Measurements from ENCODE around the gene NME1. TPM values are rescaled to one million over a fixed set of nuclear protein-coding genes. Genes with fewer than 3 reads are reported as not detected.
A peak's percentile ranks its signal among the peaks of the same experiment; 100 is the strongest.
"Not testable (repeated sequence)": the region's sequence is repeated elsewhere in the genome, so short reads cannot be mapped to it uniquely, and the experiment has no call there.

NME1 gene
- polyA plus RNA-seq, 2 donors = 142 to 171 TPM

DNA sequence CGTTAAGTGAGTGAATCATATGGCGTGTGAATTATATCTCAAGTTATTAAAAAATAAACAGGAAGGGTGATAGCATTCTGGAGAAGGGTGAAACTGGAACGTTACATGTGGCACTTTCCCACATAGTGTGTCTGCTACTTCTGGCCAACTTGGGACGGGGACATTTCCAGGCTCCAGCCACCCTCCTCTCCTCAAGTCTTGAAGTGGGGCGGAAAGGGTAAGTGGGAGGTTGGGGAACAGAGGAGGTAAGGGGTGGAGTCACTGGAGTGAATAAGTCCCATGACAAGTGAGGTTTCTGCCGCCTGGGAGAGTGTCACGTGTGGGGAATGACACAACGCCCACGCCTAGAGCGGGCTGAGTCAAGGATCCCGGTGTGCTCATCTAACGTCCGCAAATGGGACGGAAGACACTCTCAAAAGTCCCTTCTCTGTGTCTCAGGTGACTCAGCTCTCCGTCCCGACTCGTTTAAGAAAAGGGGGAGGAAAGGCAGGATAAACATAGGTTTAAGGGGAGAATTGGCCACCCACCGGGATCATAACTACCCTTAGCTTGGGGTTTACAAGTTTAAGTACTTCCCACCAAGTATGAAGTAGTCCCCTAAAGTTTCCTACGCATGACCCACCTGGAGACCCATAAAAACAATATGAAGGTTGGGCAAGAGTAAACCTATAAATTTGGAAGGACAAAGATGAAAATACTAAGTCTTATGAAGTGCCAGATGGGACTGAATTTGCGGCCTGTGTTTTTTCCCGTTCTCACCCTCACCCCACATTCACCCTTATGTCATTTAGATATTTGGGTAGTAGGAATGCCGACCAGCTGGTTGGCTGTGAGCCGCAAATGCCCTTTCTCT is 31.5 kb upstream of the NME1 start:
- 18 to 19% methylated on average over 23 of the region's 23 CpGs for WGBS, 2 donors
- Histone ChIP-seq H3K4me1 (ENCODE audit: control insufficient read depth in 2 of 2, insufficient read depth in 2 of 2, low read length in 1 of 2) (no peaks in the 10 kb centered on the region), H3K4me3 (ENCODE audit: low read depth in 1 of 2, low read length in 2 of 2) (peak overlapping the region; percentile 6 to 58), H3K9me3 (ENCODE audit: control insufficient read depth in 2 of 2, insufficient read depth in 1 of 2, low read depth in 1 of 2, low read length in 1 of 2) (no peaks in the 10 kb centered on the region), H3K27me3 (ENCODE audit: control insufficient read depth in 1 of 2, insufficient read depth in 2 of 2, low read length in 2 of 2) (no peaks in the 10 kb centered on the region), H3K36me3 (ENCODE audit: control insufficient read depth in 2 of 2, insufficient read depth in 2 of 2, low read length in 1 of 2) (no peaks in the 10 kb centered on the region), H3K27ac (ENCODE audit: low read depth in 2 of 2, low read length in 1 of 2) (peak overlapping the region; percentile 99)

DNA sequence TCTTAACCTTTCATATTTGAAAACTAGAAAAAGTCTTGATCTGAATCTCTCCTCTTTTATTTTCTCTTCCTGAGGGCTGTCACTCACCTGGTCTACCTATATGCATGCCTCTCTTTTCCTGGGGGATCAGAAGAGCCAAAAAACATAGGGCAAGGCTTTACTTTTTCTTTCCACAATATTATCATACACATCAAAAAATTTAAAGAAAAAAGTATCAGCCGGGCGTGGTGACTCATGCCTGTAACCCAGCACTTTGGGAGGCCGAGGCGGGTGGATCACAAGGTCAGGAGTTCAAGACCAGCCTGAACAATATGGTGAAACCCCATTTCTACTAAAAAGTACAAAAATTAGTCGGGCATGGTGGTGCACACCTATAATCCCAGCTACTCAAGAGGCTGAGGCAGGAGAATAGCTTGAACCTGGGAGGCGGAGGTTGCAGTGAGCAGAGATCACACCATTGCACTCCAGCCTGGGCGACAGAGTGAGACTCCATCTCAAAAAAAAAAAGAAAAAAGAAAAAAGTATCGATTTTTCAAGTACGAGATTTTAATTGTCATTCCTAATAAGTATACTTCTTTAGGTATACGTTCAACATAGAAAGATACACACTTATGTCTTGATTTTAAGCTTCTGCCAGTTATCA is 30.8 kb upstream of the NME1 start:
- peak overlapping the region; percentile 99 for H3K27ac ChIP-seq (ENCODE audit: low read depth in 2 of 2, low read length in 1 of 2)
- H3K4me3 ChIP-seq (ENCODE audit: low read depth in 1 of 2, low read length in 2 of 2); H3K9me3 ChIP-seq (ENCODE audit: control insufficient read depth in 2 of 2, insufficient read depth in 1 of 2, low read depth in 1 of 2, low read length in 1 of 2); H3K4me1 ChIP-seq (ENCODE audit: control insufficient read depth in 2 of 2, insufficient read depth in 2 of 2, low read length in 1 of 2); H3K36me3 ChIP-seq (ENCODE audit: control insufficient read depth in 2 of 2, insufficient read depth in 2 of 2, low read length in 1 of 2); H3K27me3 ChIP-seq (ENCODE audit: control insufficient read depth in 1 of 2, insufficient read depth in 2 of 2, low read length in 2 of 2): not testable (repeated sequence)
- 79 to 81% methylated on average over 10 of the region's 10 CpGs for WGBS, 2 donors

DNA sequence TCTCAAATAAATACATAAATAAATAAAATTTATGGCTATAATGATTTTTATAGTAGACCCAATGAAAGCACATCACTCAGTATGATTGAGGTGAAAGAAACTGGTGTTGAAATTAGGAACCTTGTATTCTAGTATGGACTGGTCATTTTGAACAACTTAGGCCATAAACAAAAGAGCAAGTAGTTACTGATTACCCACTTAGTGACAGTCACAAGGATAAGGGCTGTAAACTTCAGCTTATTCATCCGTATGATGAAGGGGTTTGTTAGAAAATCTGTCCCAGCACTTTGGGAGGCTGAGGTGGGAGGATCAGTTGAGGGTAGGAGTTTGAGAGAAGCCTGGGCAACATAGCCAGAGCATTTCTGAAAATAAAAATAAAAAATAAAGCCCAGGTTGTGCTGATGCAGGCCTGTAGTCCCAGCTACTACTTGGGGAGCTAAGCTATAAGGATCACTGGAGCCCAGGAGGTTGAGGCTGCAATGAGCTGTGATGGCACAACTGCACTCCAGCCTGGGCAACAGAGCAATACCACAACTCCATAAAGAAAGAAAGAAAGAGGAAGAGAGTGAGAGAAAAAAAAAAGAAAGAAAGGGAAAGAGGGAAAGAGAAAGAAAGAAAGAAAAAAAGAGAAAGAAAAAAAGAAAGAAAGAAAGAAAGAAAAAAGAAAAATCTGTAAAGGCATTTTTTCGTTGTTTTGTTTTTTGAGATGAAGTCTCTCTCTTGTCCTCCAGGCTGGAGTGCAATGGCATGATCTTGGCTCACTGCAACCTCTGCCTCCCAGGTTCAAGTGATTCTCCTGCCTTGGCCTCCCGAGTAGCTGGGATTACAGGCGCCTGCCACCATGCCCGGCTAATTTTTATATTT is 28.5 kb upstream of the NME1 start:
- H3K9me3 ChIP-seq (ENCODE audit: control insufficient read depth in 2 of 2, insufficient read depth in 1 of 2, low read depth in 1 of 2, low read length in 1 of 2) = no peaks in the 10 kb centered on the region
- H3K36me3 ChIP-seq (ENCODE audit: control insufficient read depth in 2 of 2, insufficient read depth in 2 of 2, low read length in 1 of 2) = no peaks in the 10 kb centered on the region
- H3K27me3 ChIP-seq (ENCODE audit: control insufficient read depth in 1 of 2, insufficient read depth in 2 of 2, low read length in 2 of 2) = no peaks in the 10 kb centered on the region
- H3K27ac ChIP-seq (ENCODE audit: low read depth in 2 of 2, low read length in 1 of 2) = no peak overlapping the region
- H3K4me1 ChIP-seq (ENCODE audit: control insufficient read depth in 2 of 2, insufficient read depth in 2 of 2, low read length in 1 of 2) = no peaks in the 10 kb centered on the region
- H3K4me3 ChIP-seq (ENCODE audit: low read depth in 1 of 2, low read length in 2 of 2) = no peak overlapping the region
- 84 to 87% methylated on average over 5 of the region's 5 CpGs for WGBS, 2 donors

DNA sequence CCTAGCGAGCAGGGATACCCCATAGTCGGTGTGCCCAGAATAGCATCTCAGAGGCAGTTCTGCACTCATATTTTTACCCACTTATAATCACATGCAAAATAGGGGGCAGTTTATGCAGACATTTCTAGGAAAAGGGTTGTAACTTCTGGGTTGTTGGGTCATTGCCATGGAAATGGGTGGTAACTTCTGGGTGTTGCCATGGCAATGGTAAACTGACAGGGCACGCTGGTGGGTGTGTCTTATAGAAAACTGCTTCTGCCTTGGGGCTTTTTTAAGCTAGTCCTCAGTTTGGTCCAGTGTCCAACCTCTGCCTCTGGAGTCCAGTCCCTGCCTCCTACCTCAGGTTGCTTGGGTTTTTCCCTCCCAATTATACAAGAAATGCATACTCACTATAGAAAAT is 25.3 kb upstream of the NME1 start:
- H3K27ac ChIP-seq (ENCODE audit: low read depth in 2 of 2, low read length in 1 of 2) = no peak overlapping the region
- H3K4me1 ChIP-seq (ENCODE audit: control insufficient read depth in 2 of 2, insufficient read depth in 2 of 2, low read length in 1 of 2) = no peaks in the 10 kb centered on the region
- H3K36me3 ChIP-seq (ENCODE audit: control insufficient read depth in 2 of 2, insufficient read depth in 2 of 2, low read length in 1 of 2) = no peaks in the 10 kb centered on the region
- no peak overlapping the region for H3K4me3 ChIP-seq (ENCODE audit: low read depth in 1 of 2, low read length in 2 of 2)
- WGBS, 2 donors = 41 to 62% methylated on average over 3 of the region's 3 CpGs
- H3K27me3 ChIP-seq (ENCODE audit: control insufficient read depth in 1 of 2, insufficient read depth in 2 of 2, low read length in 2 of 2) = no peaks in the 10 kb centered on the region
- no peaks in the 10 kb centered on the region for H3K9me3 ChIP-seq (ENCODE audit: control insufficient read depth in 2 of 2, insufficient read depth in 1 of 2, low read depth in 1 of 2, low read length in 1 of 2)

DNA sequence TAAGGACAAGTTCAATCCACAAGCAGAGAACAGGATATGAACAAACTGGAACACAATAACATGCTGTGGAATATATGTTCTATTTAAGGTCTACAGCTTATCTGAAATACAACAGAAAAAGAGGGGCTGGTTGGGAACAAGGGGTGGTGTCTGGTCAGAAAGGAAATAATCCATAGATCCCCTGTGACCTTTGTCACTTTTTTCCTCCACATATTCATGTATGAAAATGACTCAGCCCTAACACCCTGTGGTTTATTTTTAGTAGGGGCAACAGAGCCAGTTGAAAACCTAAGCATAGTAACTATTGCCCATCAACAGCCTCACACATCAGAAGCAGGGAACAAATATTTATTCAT is 20.4 kb upstream of the NME1 start:
- Histone ChIP-seq H3K27me3 (ENCODE audit: control insufficient read depth in 1 of 2, insufficient read depth in 2 of 2, low read length in 2 of 2) (no peaks in the 10 kb centered on the region), H3K36me3 (ENCODE audit: control insufficient read depth in 2 of 2, insufficient read depth in 2 of 2, low read length in 1 of 2) (no peaks in the 10 kb centered on the region), H3K9me3 (ENCODE audit: control insufficient read depth in 2 of 2, insufficient read depth in 1 of 2, low read depth in 1 of 2, low read length in 1 of 2) (no peaks in the 10 kb centered on the region), H3K4me3 (ENCODE audit: low read depth in 1 of 2, low read length in 2 of 2) (no peak overlapping the region), H3K4me1 (ENCODE audit: control insufficient read depth in 2 of 2, insufficient read depth in 2 of 2, low read length in 1 of 2) (no peaks in the 10 kb centered on the region), H3K27ac (ENCODE audit: low read depth in 2 of 2, low read length in 1 of 2) (no peak overlapping the region)

DNA sequence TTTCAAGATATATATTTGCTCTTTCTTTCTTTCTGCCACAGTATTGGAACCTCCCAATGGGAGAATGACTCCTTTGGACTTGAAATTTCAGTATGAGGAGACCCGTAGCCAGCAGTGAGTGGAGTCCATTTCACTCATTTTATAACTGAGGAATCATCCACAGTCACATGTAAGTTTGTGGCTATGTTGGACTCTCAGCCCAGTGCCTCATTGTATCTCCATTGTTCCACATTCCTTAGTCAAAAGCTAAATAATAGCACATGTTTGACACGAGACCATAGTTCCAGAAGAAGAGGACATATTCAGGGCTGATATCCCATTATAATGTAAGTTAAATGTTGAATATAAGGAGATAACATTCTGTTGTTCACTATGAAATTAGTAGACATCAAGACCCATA is 20.0 kb upstream of the NME1 start:
- Histone ChIP-seq H3K9me3 (ENCODE audit: control insufficient read depth in 2 of 2, insufficient read depth in 1 of 2, low read depth in 1 of 2, low read length in 1 of 2) (no peaks in the 10 kb centered on the region), H3K4me3 (ENCODE audit: low read depth in 1 of 2, low read length in 2 of 2) (no peak overlapping the region), H3K27ac (ENCODE audit: low read depth in 2 of 2, low read length in 1 of 2) (no peak overlapping the region), H3K4me1 (ENCODE audit: control insufficient read depth in 2 of 2, insufficient read depth in 2 of 2, low read length in 1 of 2) (no peaks in the 10 kb centered on the region), H3K36me3 (ENCODE audit: control insufficient read depth in 2 of 2, insufficient read depth in 2 of 2, low read length in 1 of 2) (no peaks in the 10 kb centered on the region), H3K27me3 (ENCODE audit: control insufficient read depth in 1 of 2, insufficient read depth in 2 of 2, low read length in 2 of 2) (no peaks in the 10 kb centered on the region)
- 73 to 76% methylated on average over 2 of the region's 2 CpGs for WGBS, 2 donors

DNA sequence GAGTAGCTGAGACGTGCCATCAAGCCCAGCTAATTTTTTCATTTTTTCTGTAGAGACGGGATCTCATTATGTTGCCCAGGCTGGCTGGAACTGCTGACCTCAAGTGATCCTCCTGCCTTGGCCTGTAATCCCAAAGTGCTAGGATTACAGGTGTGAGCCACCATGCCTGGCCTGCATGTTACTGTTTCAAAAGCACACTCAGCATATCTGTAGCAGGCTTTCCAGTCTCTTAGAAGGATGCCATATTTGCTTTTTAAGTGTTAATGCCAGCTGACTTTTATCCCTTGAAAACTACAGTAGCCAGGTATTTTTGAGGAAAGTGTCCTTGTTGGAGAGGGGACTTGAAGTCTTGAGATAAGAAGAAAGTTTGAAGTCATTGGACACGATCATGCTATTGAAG is 17.4 kb upstream of the NME1 start:
- H3K27me3 ChIP-seq (ENCODE audit: control insufficient read depth in 1 of 2, insufficient read depth in 2 of 2, low read length in 2 of 2) = no peaks in the 10 kb centered on the region
- H3K4me1 ChIP-seq (ENCODE audit: control insufficient read depth in 2 of 2, insufficient read depth in 2 of 2, low read length in 1 of 2) = no peaks in the 10 kb centered on the region
- H3K9me3 ChIP-seq (ENCODE audit: control insufficient read depth in 2 of 2, insufficient read depth in 1 of 2, low read depth in 1 of 2, low read length in 1 of 2) = no peaks in the 10 kb centered on the region
- WGBS, 2 donors = 93 to 95% methylated on average over 3 of the region's 3 CpGs
- no peaks in the 10 kb centered on the region for H3K36me3 ChIP-seq (ENCODE audit: control insufficient read depth in 2 of 2, insufficient read depth in 2 of 2, low read length in 1 of 2)
- H3K4me3 ChIP-seq (ENCODE audit: low read depth in 1 of 2, low read length in 2 of 2) = no peak overlapping the region
- H3K27ac ChIP-seq (ENCODE audit: low read depth in 2 of 2, low read length in 1 of 2) = no peak overlapping the region

DNA sequence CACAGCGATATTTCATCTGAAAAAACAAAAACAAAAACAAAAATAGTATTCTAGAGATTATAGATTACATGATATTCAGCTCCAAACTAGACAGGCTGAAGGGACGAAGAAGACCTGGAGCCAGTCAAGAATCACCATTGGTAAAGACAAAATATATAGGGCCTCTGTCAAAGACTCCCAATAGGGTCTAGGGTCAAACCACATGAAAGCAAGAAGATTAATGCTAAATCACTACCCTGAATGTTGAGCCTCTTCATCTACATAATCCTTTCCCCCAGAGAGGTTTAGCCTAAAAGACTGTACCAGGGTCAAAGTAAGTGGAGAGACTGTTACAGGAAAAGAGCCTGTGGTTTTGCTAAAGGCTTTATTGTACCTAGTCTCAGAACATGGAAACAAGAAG is 10.8 kb upstream of the NME1 start:
- no peaks in the 10 kb centered on the region for H3K9me3 ChIP-seq (ENCODE audit: control insufficient read depth in 2 of 2, insufficient read depth in 1 of 2, low read depth in 1 of 2, low read length in 1 of 2)
- H3K36me3 ChIP-seq (ENCODE audit: control insufficient read depth in 2 of 2, insufficient read depth in 2 of 2, low read length in 1 of 2) = no peaks in the 10 kb centered on the region
- no peak overlapping the region for H3K27ac ChIP-seq (ENCODE audit: low read depth in 2 of 2, low read length in 1 of 2)
- no peaks in the 10 kb centered on the region for H3K4me1 ChIP-seq (ENCODE audit: control insufficient read depth in 2 of 2, insufficient read depth in 2 of 2, low read length in 1 of 2)
- no peaks in the 10 kb centered on the region for H3K27me3 ChIP-seq (ENCODE audit: control insufficient read depth in 1 of 2, insufficient read depth in 2 of 2, low read length in 2 of 2)
- H3K4me3 ChIP-seq (ENCODE audit: low read depth in 1 of 2, low read length in 2 of 2) = no peak overlapping the region
- 95 to 96% methylated on average over 2 of the region's 2 CpGs for WGBS, 2 donors

DNA sequence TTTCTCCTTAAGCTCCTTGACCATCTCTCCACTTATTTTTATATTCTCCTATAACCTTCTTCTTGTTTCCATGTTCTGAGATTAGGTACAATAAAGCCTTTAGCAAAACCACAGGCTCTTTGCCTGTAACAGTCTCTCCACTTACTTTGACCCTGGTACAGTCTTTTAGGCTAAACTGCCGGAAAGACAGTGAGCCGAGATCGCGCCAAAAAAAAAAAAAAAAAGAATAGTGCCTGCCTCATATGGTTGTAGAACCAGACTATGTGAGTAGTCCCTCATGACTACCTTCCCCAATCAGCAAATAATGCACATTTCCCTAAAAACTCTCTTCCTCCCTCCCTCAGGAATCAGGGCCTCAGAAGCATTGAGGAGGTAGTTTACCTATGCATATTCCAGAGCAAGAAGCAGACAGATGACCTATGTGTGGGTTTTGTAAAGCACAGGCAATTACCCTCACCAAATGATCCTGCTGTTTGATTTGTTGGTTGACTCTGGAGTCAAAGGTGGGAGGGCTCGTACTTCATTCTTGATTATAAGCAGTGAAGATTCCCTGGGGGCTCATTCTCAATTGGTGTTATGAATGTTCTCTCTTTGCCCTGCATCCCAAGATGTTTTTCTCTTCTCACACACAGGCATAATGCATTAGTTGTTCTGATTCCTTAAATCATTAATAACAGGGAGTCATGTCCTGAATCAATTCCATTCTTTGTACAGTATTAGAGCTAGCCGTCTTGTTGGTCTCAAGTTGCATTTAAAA is 8.9 kb upstream of the NME1 start:
- H3K27me3 ChIP-seq (ENCODE audit: control insufficient read depth in 1 of 2, insufficient read depth in 2 of 2, low read length in 2 of 2) = no peaks in the 10 kb centered on the region
- 74 to 80% methylated on average over 6 of the region's 6 CpGs for WGBS, 2 donors

More for the DNA sequence above, 8.9 kb upstream of the NME1 start:
- Histone ChIP-seq H3K9me3 (ENCODE audit: control insufficient read depth in 2 of 2, insufficient read depth in 1 of 2, low read depth in 1 of 2, low read length in 1 of 2) (no peaks in the 10 kb centered on the region), H3K4me1 (ENCODE audit: control insufficient read depth in 2 of 2, insufficient read depth in 2 of 2, low read length in 1 of 2) (no peaks in the 10 kb centered on the region), H3K36me3 (ENCODE audit: control insufficient read depth in 2 of 2, insufficient read depth in 2 of 2, low read length in 1 of 2) (no peaks in the 10 kb centered on the region), H3K27ac (ENCODE audit: low read depth in 2 of 2, low read length in 1 of 2) (no peak overlapping the region), H3K4me3 (ENCODE audit: low read depth in 1 of 2, low read length in 2 of 2) (no peak overlapping the region)

Measured in esophagus (tissue), 2 donors.